ENCODE results near the gene BMPR2. TPM values are rescaled to one million over a fixed set of nuclear protein-coding genes. Genes with fewer than 3 reads are reported as not detected.

The BMPR2 gene
- polyA plus RNA-seq, 1 donor (not counting 4 experiments of a cell fraction or from before 2014, with no cell fraction given), result 31.9 TPM

- no peak overlapping the region for H3K9ac ChIP-seq (ENCODE audit: control insufficient read depth, extremely low read depth, insufficient read depth, low read length)
- no peaks in the 10 kb centered on the region for H3K9me3 ChIP-seq (ENCODE audit: control insufficient read depth, low read depth, low read length)
- FAIRE-seq (no peak), DNase-seq (ENCODE audit: low read depth, low spot score) (no peak)
- peaks cover 58% of the 10 kb centered on the region for H3K79me2 ChIP-seq (ENCODE audit: control insufficient read depth, insufficient read depth, low read length)
- H3K36me3 ChIP-seq (ENCODE audit: control insufficient read depth in 2 of 2, extremely low read depth in 1 of 2, insufficient read depth in 2 of 2, low read length in 2 of 2), result no peaks in the 10 kb centered on the region
- no peak overlapping the region for H3K4me2 ChIP-seq (ENCODE audit: control insufficient read depth, extremely low read depth, insufficient read depth, low read depth, low read length)
- no peak overlapping the region for H3K27ac ChIP-seq (ENCODE audit: control insufficient read depth, insufficient read depth, low read length)
- no peak for TF ChIP-seq EZH2 (IDR thresholded peaks at IDR 0.05; ENCODE audit: low read length)
- no peak for TF ChIP-seq CTCF (optimal IDR thresholded peaks at IDR 0.05 in 1 of 3, IDR thresholded peaks at IDR 0.05 in 1 of 3, conservative IDR thresholded peaks at IDR 0.05 in 1 of 3; ENCODE audit: extremely low read depth in 1 of 3, insufficient read depth in 2 of 3, low read length in 3 of 3)
- H4K20me1 ChIP-seq (ENCODE audit: control insufficient read depth, extremely low read depth, insufficient read depth, low read length), result no peaks in the 10 kb centered on the region
- H3K9me1 ChIP-seq (ENCODE audit: control insufficient read depth, extremely low read depth, insufficient read depth, low read length), result no peaks in the 10 kb centered on the region
- H3K4me1 ChIP-seq (ENCODE audit: control insufficient read depth, extremely low read depth, insufficient read depth, low read length), result peaks cover 14% of the 10 kb centered on the region
- H2AFZ ChIP-seq (ENCODE audit: control insufficient read depth, low read length), result no peak overlapping the region
- dilution Hi-C loops (cut with MboI; ENCODE audit: extremely low pct_ligation_motif_present, low sequenced_read_pairs), result no loop called here
- no peak overlapping the region for H3K4me3 ChIP-seq (ENCODE audit: control insufficient read depth in 2 of 3, extremely low read depth in 1 of 3, insufficient read depth in 2 of 3, low read depth in 1 of 3, low read length in 3 of 3)
- H3K27me3 ChIP-seq (ENCODE audit: control insufficient read depth, extremely low read depth, insufficient read depth, low read length), result no peaks in the 10 kb centered on the region
Measured at GRCh38 chr2:202406445-202406978, 30.4 kb downstream of the BMPR2 start.

DNA sequence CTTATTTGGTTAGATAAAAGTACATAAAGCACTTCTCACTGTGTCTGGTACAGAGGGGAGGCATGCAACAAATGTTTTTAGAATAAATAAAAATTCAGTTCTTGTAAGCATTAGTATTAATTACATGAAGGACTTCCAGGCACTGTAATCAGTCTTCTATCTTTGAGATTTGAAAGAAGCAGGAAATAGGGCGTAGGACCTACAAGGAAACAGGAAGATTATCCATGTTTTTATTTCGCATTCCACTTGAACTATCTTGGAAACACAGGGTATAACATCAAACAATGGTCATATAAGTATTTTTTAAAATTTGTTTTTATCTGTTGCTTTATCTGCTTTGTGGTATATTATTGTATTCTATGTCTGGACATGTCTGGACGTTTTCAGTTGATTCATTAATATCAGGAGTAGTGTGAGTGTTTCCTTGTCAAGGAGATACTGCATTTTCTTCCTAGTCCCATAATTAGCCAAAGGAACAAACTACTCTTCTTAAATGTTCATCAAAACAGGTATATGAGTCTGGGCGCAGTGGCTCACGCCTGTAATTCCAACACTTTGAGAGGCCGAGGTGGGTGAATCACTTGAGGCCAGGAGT is 32.5 kb downstream of the BMPR2 start:
- DNase-seq (ENCODE audit: low read depth, low spot score) (no peak), FAIRE-seq (peak; percentile 52)
- H3K9ac ChIP-seq (ENCODE audit: control insufficient read depth, extremely low read depth, insufficient read depth, low read length), result peak overlapping the region; percentile 24
- no peaks in the 10 kb centered on the region for H3K36me3 ChIP-seq (ENCODE audit: control insufficient read depth in 2 of 2, extremely low read depth in 1 of 2, insufficient read depth in 2 of 2, low read length in 2 of 2)
- dilution Hi-C loops (cut with MboI; ENCODE audit: extremely low pct_ligation_motif_present, low sequenced_read_pairs), result no loop called here
- no peaks in the 10 kb centered on the region for H3K9me1 ChIP-seq (ENCODE audit: control insufficient read depth, extremely low read depth, insufficient read depth, low read length)
- peak overlapping the region; percentile 21 for H2AFZ ChIP-seq (ENCODE audit: control insufficient read depth, low read length)
- no peaks in the 10 kb centered on the region for H4K20me1 ChIP-seq (ENCODE audit: control insufficient read depth, extremely low read depth, insufficient read depth, low read length)
- peaks cover 63% of the 10 kb centered on the region for H3K79me2 ChIP-seq (ENCODE audit: control insufficient read depth, insufficient read depth, low read length)
- H3K27me3 ChIP-seq (ENCODE audit: control insufficient read depth, extremely low read depth, insufficient read depth, low read length), result no peaks in the 10 kb centered on the region
- H3K9me3 ChIP-seq (ENCODE audit: control insufficient read depth, low read depth, low read length), result no peaks in the 10 kb centered on the region
- peak overlapping the region in 1 of 3 experiments; percentile 19 for H3K4me3 ChIP-seq (ENCODE audit: control insufficient read depth in 2 of 3, extremely low read depth in 1 of 3, insufficient read depth in 2 of 3, low read depth in 1 of 3, low read length in 3 of 3)
- H3K4me1 ChIP-seq (ENCODE audit: control insufficient read depth, extremely low read depth, insufficient read depth, low read length), result peaks cover 14% of the 10 kb centered on the region
- H3K27ac ChIP-seq (ENCODE audit: control insufficient read depth, insufficient read depth, low read length), result peak overlapping the region; percentile 57
- TF ChIP-seq CTCF (optimal IDR thresholded peaks at IDR 0.05 in 1 of 3, IDR thresholded peaks at IDR 0.05 in 1 of 3, conservative IDR thresholded peaks at IDR 0.05 in 1 of 3; ENCODE audit: extremely low read depth in 1 of 3, insufficient read depth in 2 of 3, low read length in 3 of 3) (no peak), EZH2 (IDR thresholded peaks at IDR 0.05; ENCODE audit: low read length) (no peak)
- peak overlapping the region; percentile 62 for H3K4me2 ChIP-seq (ENCODE audit: control insufficient read depth, extremely low read depth, insufficient read depth, low read depth, low read length)

All from keratinocyte (primary cell).